SK-N-SH (cell line): ENCODE measurements around the gene VEGFD.

Experiments
- ELF1 ChIP-seq: IDR thresholded peaks from 2 replicates; pipeline ENCODE4 v1.4.0; 2012
- SIN3A ChIP-seq: IDR thresholded peaks from 2 replicates; pipeline ENCODE4 v1.6.1; 2012; ENCODE audit warnings: low read depth, mild to moderate bottlenecking, low read length, moderate library complexity, borderline replicate concordance
- TF ChIP-seq, protein P1 (sequence below): fragments of 200-600 bp; sonication (generic); IDR thresholded peaks from 2 replicates; pipeline ENCODE4 v1.6.1; 2017; ENCODE audit warnings: antibody characterized with exemption, mild to moderate bottlenecking, moderate library complexity
- TF ChIP-seq, protein P2 (sequence below): fragments of 150-350 bp; IDR thresholded peaks from 2 replicates; pipeline ENCODE4 v1.6.1; 2017; ENCODE audit warnings: antibody characterized with exemption, low read length, low read depth, borderline replicate concordance

DNA sequence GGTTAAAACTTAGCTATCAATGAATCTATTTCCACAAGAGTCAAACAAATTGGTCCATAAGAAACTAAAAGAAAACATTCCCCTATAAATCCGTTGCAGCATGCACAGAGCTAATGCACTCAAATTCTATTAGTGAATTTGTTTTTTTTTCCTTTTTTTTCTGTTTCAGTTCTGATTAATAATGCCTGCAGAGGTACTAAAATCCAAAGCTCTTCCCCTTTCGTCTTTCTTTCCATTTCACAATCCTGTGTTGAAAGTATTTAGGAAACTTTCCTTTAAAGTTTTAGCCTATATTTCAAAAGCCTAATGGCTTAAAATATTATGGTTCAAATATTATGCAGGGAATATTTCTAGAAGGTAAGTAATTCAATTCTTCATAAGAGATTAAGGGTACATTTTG, 45.9 kb upstream of the VEGFD start:
- TF ChIP-seq, protein P1, sequence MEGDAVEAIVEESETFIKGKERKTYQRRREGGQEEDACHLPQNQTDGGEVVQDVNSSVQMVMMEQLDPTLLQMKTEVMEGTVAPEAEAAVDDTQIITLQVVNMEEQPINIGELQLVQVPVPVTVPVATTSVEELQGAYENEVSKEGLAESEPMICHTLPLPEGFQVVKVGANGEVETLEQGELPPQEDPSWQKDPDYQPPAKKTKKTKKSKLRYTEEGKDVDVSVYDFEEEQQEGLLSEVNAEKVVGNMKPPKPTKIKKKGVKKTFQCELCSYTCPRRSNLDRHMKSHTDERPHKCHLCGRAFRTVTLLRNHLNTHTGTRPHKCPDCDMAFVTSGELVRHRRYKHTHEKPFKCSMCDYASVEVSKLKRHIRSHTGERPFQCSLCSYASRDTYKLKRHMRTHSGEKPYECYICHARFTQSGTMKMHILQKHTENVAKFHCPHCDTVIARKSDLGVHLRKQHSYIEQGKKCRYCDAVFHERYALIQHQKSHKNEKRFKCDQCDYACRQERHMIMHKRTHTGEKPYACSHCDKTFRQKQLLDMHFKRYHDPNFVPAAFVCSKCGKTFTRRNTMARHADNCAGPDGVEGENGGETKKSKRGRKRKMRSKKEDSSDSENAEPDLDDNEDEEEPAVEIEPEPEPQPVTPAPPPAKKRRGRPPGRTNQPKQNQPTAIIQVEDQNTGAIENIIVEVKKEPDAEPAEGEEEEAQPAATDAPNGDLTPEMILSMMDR: no peak
- TF ChIP-seq, protein P2, sequence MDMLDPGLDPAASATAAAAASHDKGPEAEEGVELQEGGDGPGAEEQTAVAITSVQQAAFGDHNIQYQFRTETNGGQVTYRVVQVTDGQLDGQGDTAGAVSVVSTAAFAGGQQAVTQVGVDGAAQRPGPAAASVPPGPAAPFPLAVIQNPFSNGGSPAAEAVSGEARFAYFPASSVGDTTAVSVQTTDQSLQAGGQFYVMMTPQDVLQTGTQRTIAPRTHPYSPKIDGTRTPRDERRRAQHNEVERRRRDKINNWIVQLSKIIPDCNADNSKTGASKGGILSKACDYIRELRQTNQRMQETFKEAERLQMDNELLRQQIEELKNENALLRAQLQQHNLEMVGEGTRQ: no peak
- no peak for TF ChIP-seq SIN3A
- no peak for TF ChIP-seq ELF1
